ENCODE data around the gene WNT11.
"Not testable (repeated sequence)": the region's sequence is repeated elsewhere in the genome, so short reads cannot be mapped to it uniquely, and the experiment has no call there.

WNT11 gene

GRCh38 chr11:76201672-76202412 is 4.5 kb downstream of the WNT11 start:
- DNase-seq (ENCODE audit: low read depth): no peak

GRCh38 chr11:76201056-76201455 is 5.2 kb downstream of the WNT11 start:
- no peak for DNase-seq (ENCODE audit: low read depth)

GRCh38 chr11:76200006-76200940 is 6.0 kb downstream of the WNT11 start:
- DNase-seq (ENCODE audit: low read depth): no peak

GRCh38 chr11:76198691-76199090 is 7.6 kb downstream of the WNT11 start:
- DNase-seq (ENCODE audit: low read depth): not testable (repeated sequence)

- DNase-seq (ENCODE audit: low read depth): no peak
These were observed 8.2 kb downstream of the WNT11 start for GRCh38 chr11:76197941-76198640.

- no peak for DNase-seq (ENCODE audit: low read depth)
These were observed 9.0 kb downstream of the WNT11 start for GRCh38 chr11:76197332-76197731.

GRCh38 chr11:76196849-76197248 is 9.5 kb downstream of the WNT11 start:
- DNase-seq (ENCODE audit: low read depth): no peak

GRCh38 chr11:76194872-76195668 is 11.2 kb downstream of the WNT11 start:
- DNase-seq (ENCODE audit: low read depth): no peak

- no peak for DNase-seq (ENCODE audit: low read depth)
These were observed 13.1 kb downstream of the WNT11 start for GRCh38 chr11:76193219-76193618.

GRCh38 chr11:76190376-76190775 is 15.9 kb downstream of the WNT11 start:
- DNase-seq (ENCODE audit: low read depth): no peak

GRCh38 chr11:76189682-76190081 is 16.6 kb downstream of the WNT11 start:
- no peak for DNase-seq (ENCODE audit: low read depth)

GRCh38 chr11:76188873-76189272 is 17.4 kb downstream of the WNT11 start:
- DNase-seq (ENCODE audit: low read depth): no peak

- no peak for DNase-seq (ENCODE audit: low read depth)
These were observed 19.5 kb downstream of the WNT11 start for GRCh38 chr11:76186776-76187279.

- no peak for DNase-seq (ENCODE audit: low read depth)
These were observed 20.3 kb downstream of the WNT11 start for GRCh38 chr11:76185931-76186401.

- DNase-seq (ENCODE audit: low read depth): no peak
These were observed 20.8 kb downstream of the WNT11 start for GRCh38 chr11:76185511-76185910.

- DNase-seq (ENCODE audit: low read depth): no peak
These were observed 21.7 kb downstream of the WNT11 start for GRCh38 chr11:76184551-76184993.

GRCh38 chr11:76181371-76181770 is 24.9 kb downstream of the WNT11 start:
- DNase-seq (ENCODE audit: low read depth): no peak

GRCh38 chr11:76179147-76179546 is 27.2 kb downstream of the WNT11 start:
- DNase-seq (ENCODE audit: low read depth): no peak

- no peak for DNase-seq (ENCODE audit: low read depth)
These were observed 29.0 kb downstream of the WNT11 start for GRCh38 chr11:76177250-76177686.

GRCh38 chr11:76176463-76176862 is 29.8 kb downstream of the WNT11 start:
- no peak for DNase-seq (ENCODE audit: low read depth)

GRCh38 chr11:76175783-76176182 is 30.5 kb downstream of the WNT11 start:
- no peak for DNase-seq (ENCODE audit: low read depth)
